DOHH2 (cell line): ENCODE data around the gene ADAR.

Experiments used
- EZH2phosphoT487 ChIP-seq: fragments of 200-600 bp; sonication (generic); IDR thresholded peaks from 2 replicates; pipeline ENCODE4 v1.6.1; 2017; ENCODE audit warnings: borderline replicate concordance, mild to moderate bottlenecking, antibody characterized with exemption, low read length, moderate library complexity, mixed read lengths
- TF ChIP-seq, protein P1 (sequence below): fragments of 200-600 bp; sonication (generic); IDR thresholded peaks from one replicate; pipeline ENCODE4 v1.5.1; 2014; ENCODE audit warnings: antibody characterized with exemption, mild to moderate bottlenecking, low read depth, low read length; ENCODE audit not compliant: poor library complexity, severe bottlenecking

DNA sequence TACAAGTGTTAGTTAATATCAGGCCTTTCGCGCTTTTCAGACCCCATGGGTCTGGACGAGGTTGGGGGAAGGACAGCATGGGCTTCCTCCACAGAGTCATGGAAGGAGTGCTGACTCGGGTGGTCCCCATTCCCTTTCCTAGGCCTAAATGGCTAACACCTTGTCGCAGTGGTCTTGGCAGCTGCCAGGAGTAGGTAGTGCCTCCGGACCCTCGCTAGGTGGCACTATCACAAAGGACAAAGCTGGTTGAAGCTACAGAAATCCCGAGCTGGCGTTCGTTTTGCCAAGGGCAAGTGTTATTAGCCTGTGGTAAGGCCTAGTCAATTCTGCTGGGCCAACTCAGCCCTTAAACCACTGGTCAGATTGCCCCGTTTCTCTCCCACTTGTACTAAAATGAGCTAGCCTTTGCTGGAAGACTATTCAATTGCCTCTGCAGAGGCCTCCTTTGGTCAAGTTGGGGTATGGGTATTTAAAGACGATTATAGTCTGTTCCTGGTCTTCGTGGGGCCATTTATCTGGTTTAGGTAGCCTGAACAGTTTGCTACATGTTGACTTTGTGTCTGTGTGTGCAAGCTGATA lies 48.4 kb downstream of the ADAR start:
- TF ChIP-seq, protein P1, sequence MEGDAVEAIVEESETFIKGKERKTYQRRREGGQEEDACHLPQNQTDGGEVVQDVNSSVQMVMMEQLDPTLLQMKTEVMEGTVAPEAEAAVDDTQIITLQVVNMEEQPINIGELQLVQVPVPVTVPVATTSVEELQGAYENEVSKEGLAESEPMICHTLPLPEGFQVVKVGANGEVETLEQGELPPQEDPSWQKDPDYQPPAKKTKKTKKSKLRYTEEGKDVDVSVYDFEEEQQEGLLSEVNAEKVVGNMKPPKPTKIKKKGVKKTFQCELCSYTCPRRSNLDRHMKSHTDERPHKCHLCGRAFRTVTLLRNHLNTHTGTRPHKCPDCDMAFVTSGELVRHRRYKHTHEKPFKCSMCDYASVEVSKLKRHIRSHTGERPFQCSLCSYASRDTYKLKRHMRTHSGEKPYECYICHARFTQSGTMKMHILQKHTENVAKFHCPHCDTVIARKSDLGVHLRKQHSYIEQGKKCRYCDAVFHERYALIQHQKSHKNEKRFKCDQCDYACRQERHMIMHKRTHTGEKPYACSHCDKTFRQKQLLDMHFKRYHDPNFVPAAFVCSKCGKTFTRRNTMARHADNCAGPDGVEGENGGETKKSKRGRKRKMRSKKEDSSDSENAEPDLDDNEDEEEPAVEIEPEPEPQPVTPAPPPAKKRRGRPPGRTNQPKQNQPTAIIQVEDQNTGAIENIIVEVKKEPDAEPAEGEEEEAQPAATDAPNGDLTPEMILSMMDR = peak; percentile 98
- no peak for TF ChIP-seq EZH2phosphoT487
